ENCODE measurements around the gene ANKS1B. TPM values are rescaled to one million over a fixed set of nuclear protein-coding genes. Genes with fewer than 3 reads are reported as not detected.

Gene ANKS1B
- total and polyA plus RNA-seq, 2 of the 4 experiments (the other 2 are of a cell fraction) = 0.17 to 0.18 TPM

GRCh38 chr12:99450036-99450630 is 534.6 kb downstream of the ANKS1B start:
- no peak for DNase-seq
- Histone ChIP-seq H3K4me3 (ENCODE audit: insufficient read depth, low read depth, low read length) (no peak overlapping the region), H2AK5ac (ENCODE audit: low read depth, low read length) (no peak overlapping the region), H2BK20ac (ENCODE audit: low read depth, low read length) (no peak overlapping the region), H3K14ac (replicated peaks; ENCODE audit: low read depth, low read length) (no peak overlapping the region), H3K4ac (ENCODE audit: low read depth, low read length) (no peak overlapping the region), H2AFZ (replicated peaks; ENCODE audit: low read length, poor library complexity) (no peak overlapping the region), H2AK9ac (replicated peaks; ENCODE audit: low read depth, low read length, poor library complexity) (no peak overlapping the region), H3K18ac (ENCODE audit: low read depth, low read length) (no peak overlapping the region), H4K20me1 (ENCODE audit: insufficient read depth, low read length) (no peaks in the 10 kb centered on the region), H3K27me3 (ENCODE audit: control insufficient read depth, insufficient read depth, low read length) (no peaks in the 10 kb centered on the region), H3K79me1 (ENCODE audit: low read depth in 1 of 2, low read length in 2 of 2) (no peaks in the 10 kb centered on the region), H3K9me1 (ENCODE audit: insufficient read depth, low read length) (no peaks in the 10 kb centered on the region), H3K27ac (ENCODE audit: insufficient read depth, low read length) (no peak overlapping the region), H4K5ac (ENCODE audit: low read depth, low read length) (no peak overlapping the region), H3K36me3 (ENCODE audit: control insufficient read depth, insufficient read depth, low read length) (no peaks in the 10 kb centered on the region), H2BK5ac (ENCODE audit: low read depth, low read length, poor library complexity, severe bottlenecking) (no peak overlapping the region), H4K8ac (ENCODE audit: low read depth in 2 of 2, low read length in 2 of 2) (no peak overlapping the region), H3K4me2 (ENCODE audit: low read depth, low read length) (no peak overlapping the region), H2BK15ac (ENCODE audit: low read depth, low read length) (no peak overlapping the region), H3K9me3 (ENCODE audit: control insufficient read depth, insufficient read depth, low read length) (peaks cover 5% of the 10 kb centered on the region), H4K91ac (ENCODE audit: insufficient read depth, low read depth, low read length) (no peak overlapping the region), H2BK120ac (ENCODE audit: low read depth, low read length) (no peak overlapping the region), H3K4me1 (ENCODE audit: control insufficient read depth, insufficient read depth, low read length) (no peaks in the 10 kb centered on the region), H3K9ac (ENCODE audit: low read depth, low read length) (no peak overlapping the region), H3K23ac (ENCODE audit: low read depth, low read length) (no peak overlapping the region), H3K56ac (ENCODE audit: extremely low read depth, insufficient read depth, low read length) (no peak overlapping the region)
- in situ Hi-C loops (cut with MboI; ENCODE audit: low sequenced_read_pairs) = no loop called here
- no TSS peak for BruUV-seq (replicated peaks)
- CTCF ChIA-PET = no interaction called here
- dilution Hi-C loops (cut with HindIII; ENCODE audit: low sequenced_read_pairs, unreplicated experiment) = no loop called here
- TF ChIP-seq SMC3 (IDR thresholded peaks at IDR 0.05; ENCODE audit: low read depth, low read length) (no peak), BHLHE40 (IDR thresholded peaks at IDR 0.05; ENCODE audit: low read depth, low read length) (no peak), CTCF (conservative IDR thresholded peaks at IDR 0.05; ENCODE audit: low read depth, low read length) (no peak), RFX5 (IDR thresholded peaks at IDR 0.05; ENCODE audit: low read depth, low read length) (no peak), POLR2A (IDR thresholded peaks at IDR 0.05; ENCODE audit: low read depth, low read length) (no peak), RCOR1 (IDR thresholded peaks at IDR 0.05; ENCODE audit: insufficient replicate concordance, low read length) (no peak), MAZ (IDR thresholded peaks at IDR 0.05; ENCODE audit: borderline replicate concordance, low read depth, low read length) (no peak), MAFK (IDR thresholded peaks at IDR 0.05; ENCODE audit: low read depth, low read length) (no peak), RAD21 (IDR thresholded peaks at IDR 0.05; ENCODE audit: low read length) (no peak), FOS (IDR thresholded peaks at IDR 0.05; ENCODE audit: low read depth, low read length) (no peak), CEBPB (IDR thresholded peaks at IDR 0.05; ENCODE audit: low read depth, low read length) (no peak), CHD1 (IDR thresholded peaks at IDR 0.05; ENCODE audit: low read depth, low read length) (no peak), NFE2L2 (IDR thresholded peaks at IDR 0.05; ENCODE audit: low read depth, low read length) (no peak)
- POLR2A ChIA-PET (ENCODE audit: unreplicated experiment) = no interaction called here
- intact Hi-C loops (cut with micrococcal nuclease) = no loop called here
- WGBS, 2 experiments (ENCODE audit: extremely low coverage in 2 of 2, insufficient read length in 1 of 2) = no CpG with 5 or more reads among the region's 4 CpGs
- no peak for ATAC-seq (ENCODE audit: low read depth)

Measured in IMR-90 (cell line).